ENCODE data around the gene HES2.

GRCh38 chr1:6389971-6390370 lies 29.7 kb downstream of the HES2 start:
- no peak for TF ChIP-seq CTCF (conservative IDR thresholded peaks at IDR 0.05; ENCODE audit: low read depth in 2 of 2)
- no peak for TF ChIP-seq CREB1 (CRISPR knock-in tag; IDR thresholded peaks at IDR 0.05; ENCODE audit: low read depth)
- TF ChIP-seq POLR2AphosphoS5 (IDR thresholded peaks at IDR 0.05; ENCODE audit: low read depth): no peak
- TF ChIP-seq, protein P1, sequence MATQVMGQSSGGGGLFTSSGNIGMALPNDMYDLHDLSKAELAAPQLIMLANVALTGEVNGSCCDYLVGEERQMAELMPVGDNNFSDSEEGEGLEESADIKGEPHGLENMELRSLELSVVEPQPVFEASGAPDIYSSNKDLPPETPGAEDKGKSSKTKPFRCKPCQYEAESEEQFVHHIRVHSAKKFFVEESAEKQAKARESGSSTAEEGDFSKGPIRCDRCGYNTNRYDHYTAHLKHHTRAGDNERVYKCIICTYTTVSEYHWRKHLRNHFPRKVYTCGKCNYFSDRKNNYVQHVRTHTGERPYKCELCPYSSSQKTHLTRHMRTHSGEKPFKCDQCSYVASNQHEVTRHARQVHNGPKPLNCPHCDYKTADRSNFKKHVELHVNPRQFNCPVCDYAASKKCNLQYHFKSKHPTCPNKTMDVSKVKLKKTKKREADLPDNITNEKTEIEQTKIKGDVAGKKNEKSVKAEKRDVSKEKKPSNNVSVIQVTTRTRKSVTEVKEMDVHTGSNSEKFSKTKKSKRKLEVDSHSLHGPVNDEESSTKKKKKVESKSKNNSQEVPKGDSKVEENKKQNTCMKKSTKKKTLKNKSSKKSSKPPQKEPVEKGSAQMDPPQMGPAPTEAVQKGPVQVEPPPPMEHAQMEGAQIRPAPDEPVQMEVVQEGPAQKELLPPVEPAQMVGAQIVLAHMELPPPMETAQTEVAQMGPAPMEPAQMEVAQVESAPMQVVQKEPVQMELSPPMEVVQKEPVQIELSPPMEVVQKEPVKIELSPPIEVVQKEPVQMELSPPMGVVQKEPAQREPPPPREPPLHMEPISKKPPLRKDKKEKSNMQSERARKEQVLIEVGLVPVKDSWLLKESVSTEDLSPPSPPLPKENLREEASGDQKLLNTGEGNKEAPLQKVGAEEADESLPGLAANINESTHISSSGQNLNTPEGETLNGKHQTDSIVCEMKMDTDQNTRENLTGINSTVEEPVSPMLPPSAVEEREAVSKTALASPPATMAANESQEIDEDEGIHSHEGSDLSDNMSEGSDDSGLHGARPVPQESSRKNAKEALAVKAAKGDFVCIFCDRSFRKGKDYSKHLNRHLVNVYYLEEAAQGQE (IDR thresholded peaks at IDR 0.05; ENCODE audit: unreplicated experiment): no peak
- no peak for TF ChIP-seq EZH2 (IDR thresholded peaks at IDR 0.05; ENCODE audit: low read depth, unreplicated experiment)
- TF ChIP-seq EZH2phosphoT487 (IDR thresholded peaks at IDR 0.05; ENCODE audit: unreplicated experiment): no peak
- TF ChIP-seq STAT1 (IDR thresholded peaks at IDR 0.05; ENCODE audit: unreplicated experiment): no peak
- TF ChIP-seq ETS1 (IDR thresholded peaks at IDR 0.05): no peak
- no peak for TF ChIP-seq ZNF331 (CRISPR knock-in tag; IDR thresholded peaks at IDR 0.05; ENCODE audit: low read depth)
